Right lobe of liver (tissue), 6 donors: ENCODE results near the gene RBM45. TPM values are rescaled to one million over a fixed set of nuclear protein-coding genes. Genes with fewer than 3 reads are reported as not detected.
"Not testable (repeated sequence)": the region's sequence is repeated elsewhere in the genome, so short reads cannot be mapped to it uniquely, and the experiment has no call there.

Source experiments
- ATAC-seq, 4 donors: fragments of 200-7000 bp; cut with Tn5 transposase; one replicate each; pipeline ENCODE4 v1.9.1; 2020; ENCODE audit warnings: mild to moderate bottlenecking in 4 of 4, moderate library complexity in 4 of 4
- DNase-seq, 3 donors: peaks; one replicate each; pipeline ENCODE4 v3.0.0-alpha.2; 2020
- H3K27ac ChIP-seq, 3 donors: fragments of 200-600 bp; one replicate each; pipeline ENCODE4 v1.8.0; 2022
- H3K27me3 ChIP-seq, 2 donors: fragments of 200-600 bp; one replicate each; pipeline ENCODE4 v1.8.0; 2022
- H3K36me3 ChIP-seq, 4 donors: fragments of 200-600 bp; sonication (generic) in 1 of 4; one replicate each; pipeline versions ENCODE4 v1.5.1 to v1.8.0; 2017 to 2022; ENCODE audit warnings: control low read depth in 1 of 4
- H3K4me1 ChIP-seq, 4 donors: fragments of 200-600 bp; sonication (generic) in 1 of 4; one replicate each; pipeline versions ENCODE4 v1.5.1 to v1.8.0; 2017 to 2022; ENCODE audit warnings: control low read depth in 1 of 4
- H3K4me3 ChIP-seq, 3 donors: fragments of 200-600 bp; one replicate each; pipeline ENCODE4 v1.8.0; 2022
- H3K9me3 ChIP-seq, 4 donors: fragments of 200-600 bp; sonication (generic) in 1 of 4; one replicate each; pipeline versions ENCODE4 v1.5.1 to v1.8.0; 2017 to 2022; ENCODE audit warnings: control low read depth in 1 of 4
- CTCF ChIP-seq, 4 donors: fragments of 200-600 bp in 3 of 4; fragments of 450-650 bp in 1 of 4; IDR thresholded peaks; one replicate each; pipeline versions ENCODE4 v1.5.1 to v1.8.0; 2016 to 2022; ENCODE audit warnings: antibody characterized with exemption in 4 of 4, mild to moderate bottlenecking in 2 of 4
- POLR2A ChIP-seq: fragments of 450-650 bp; IDR thresholded peaks from one replicate; pipeline ENCODE4 v1.6.1; 2017; ENCODE audit warnings: antibody characterized with exemption, mild to moderate bottlenecking
- WGBS: methylation state at CpG from one replicate; pipeline ENCODE4 v1.1.6; 2018; ENCODE audit warnings: low coverage, low lambda C conversion rate; ENCODE audit not compliant: insufficient coverage; ENCODE audit errors: missing lambda C conversion rate; 5-methylcytosine and 5-hydroxymethylcytosine counted together
- intact Hi-C, 2 donors: fragments of 100-400 bp; cut with DNase I; formaldehyde crosslinking; loops; one replicate each; pipeline versions ENCODE4 v1.11.2 to v1.14.1; 2022
- total RNA-seq, 6 experiments: library from RNA; depleted of rRNA in 2 of 6; stranded (reverse); fragments of >200 nt in 2 of 6; fragmentation: NEBNext Ultra II Directional in 3 of 6; extraction: Animal tissue kit (Norgen Biotek cat#: 25700) in 3 of 6; gene quantifications; one replicate each; pipeline versions ENCODE4 v1.1.0 to v1.2.4, GENCODE V29; 2016 to 2023
- donor health status: DM: no; HTN: yes; CAD: no.
- donor health status: DM: no; HTN: no; CAD: no.
- donor health status: DM: no; HTN: no; CAD: no.
- donor health status: DM: no; HTN: yes; CAD: no.
- donor health status: DM: no; HTN: yes; CAD: no.

Gene RBM45
- total RNA-seq, 6 experiments from 2014 or later: 5.1 to 7.4 (median 5.6) TPM

GRCh38 chr2:178152542-178152941 lies 40.3 kb downstream of the RBM45 start:
- ATAC-seq: peak; percentile 17 to 54 (median 41)
- Histone ChIP-seq H3K27ac (peak overlapping the region; percentile 50 to 87 (median 54)), H3K4me1 (peaks cover 0 to 22% (median 2%) of the 10 kb centered on the region in 4 donors), H3K27me3 (no peaks in the 10 kb centered on the region), H3K36me3 (no peaks in the 10 kb centered on the region), H3K4me3 (peak overlapping the region in 1 of 3 donors; percentile 10), H3K9me3 (no peaks in the 10 kb centered on the region)
- no peak for TF ChIP-seq POLR2A
- no peak for TF ChIP-seq CTCF (IDR thresholded peaks at IDR 0.05)
- DNase-seq: no peak
- intact Hi-C loops: no loop called here
- WGBS: 23% methylated on average over 4 of the region's 4 CpGs

- peaks cover 0 to 22% (median 2%) of the 10 kb centered on the region in 4 donors for H3K4me1 ChIP-seq
- H3K4me3 ChIP-seq: no peak overlapping the region
- H3K36me3 ChIP-seq: no peaks in the 10 kb centered on the region
- ATAC-seq: peak; percentile 52 to 66 (median 59)
- no peak for DNase-seq
- intact Hi-C loops: no loop called here
- no peaks in the 10 kb centered on the region for H3K9me3 ChIP-seq
- H3K27me3 ChIP-seq: no peaks in the 10 kb centered on the region
- 44% methylated on average over 1 of the region's 1 CpG for WGBS
- TF ChIP-seq POLR2A: no peak
- no peak for TF ChIP-seq CTCF (IDR thresholded peaks at IDR 0.05)
- H3K27ac ChIP-seq: peak overlapping the region in 2 of 3 donors; percentile 54 to 87
These were observed 40.7 kb downstream of the RBM45 start for GRCh38 chr2:178152977-178153376.

- 71% methylated on average over 1 of the region's 1 CpG for WGBS
- DNase-seq, H3K27ac ChIP-seq, H3K36me3 ChIP-seq, H3K27me3 ChIP-seq, H3K9me3 ChIP-seq, H3K4me3 ChIP-seq, ATAC-seq, intact Hi-C loops: not testable (repeated sequence)
- H3K4me1 ChIP-seq: peaks cover 0 to 22% (median 2%) of the 10 kb centered on the region in 4 donors
These were observed 41.6 kb downstream of the RBM45 start for GRCh38 chr2:178153878-178154277.

- no peak overlapping the region for H3K4me3 ChIP-seq
- ATAC-seq (no peak), DNase-seq (no peak)
- no peaks in the 10 kb centered on the region for H3K9me3 ChIP-seq
- peaks cover 0 to 22% (median 2%) of the 10 kb centered on the region in 4 donors for H3K4me1 ChIP-seq
- no peak overlapping the region for H3K27ac ChIP-seq
- intact Hi-C loops: no loop called here
- 100% methylated on average over 1 of the region's 1 CpG for WGBS
- no peaks in the 10 kb centered on the region for H3K27me3 ChIP-seq
- TF ChIP-seq POLR2A: no peak
- TF ChIP-seq CTCF (IDR thresholded peaks at IDR 0.05): no peak
- no peaks in the 10 kb centered on the region for H3K36me3 ChIP-seq
These were observed 43.3 kb downstream of the RBM45 start for GRCh38 chr2:178155524-178155923.

- ATAC-seq: no peak
- intact Hi-C loops: no loop called here
- no peaks in the 10 kb centered on the region for H3K27me3 ChIP-seq
These were observed 45.3 kb downstream of the RBM45 start for GRCh38 chr2:178157574-178157973.

More at GRCh38 chr2:178157574-178157973, 45.3 kb downstream of the RBM45 start:
- no peaks in the 10 kb centered on the region for H3K36me3 ChIP-seq
- no peak overlapping the region for H3K4me3 ChIP-seq
- peaks cover 0 to 13% (median 2%) of the 10 kb centered on the region in 4 donors for H3K4me1 ChIP-seq
- DNase-seq: no peak
- no peak overlapping the region for H3K27ac ChIP-seq
- 77% methylated on average over 5 of the region's 5 CpGs for WGBS
- no peaks in the 10 kb centered on the region for H3K9me3 ChIP-seq
- TF ChIP-seq CTCF (IDR thresholded peaks at IDR 0.05): no peak
- TF ChIP-seq POLR2A: no peak
